Activated CD8-positive, alpha-beta memory T cell treated with anti-CD3 and anti-CD28 coated beads for 1 hour (primary cell): Measurements from ENCODE around the gene MYO3B.

Experiments used
- DNase-seq, 2 donors: peaks; one replicate each; pipeline ENCODE4 v3.0.0-alpha.2; 2020; ENCODE audit warnings: low read depth in 1 of 2; ENCODE audit errors: extremely low read depth in 1 of 2

Gene MYO3B

DNA sequence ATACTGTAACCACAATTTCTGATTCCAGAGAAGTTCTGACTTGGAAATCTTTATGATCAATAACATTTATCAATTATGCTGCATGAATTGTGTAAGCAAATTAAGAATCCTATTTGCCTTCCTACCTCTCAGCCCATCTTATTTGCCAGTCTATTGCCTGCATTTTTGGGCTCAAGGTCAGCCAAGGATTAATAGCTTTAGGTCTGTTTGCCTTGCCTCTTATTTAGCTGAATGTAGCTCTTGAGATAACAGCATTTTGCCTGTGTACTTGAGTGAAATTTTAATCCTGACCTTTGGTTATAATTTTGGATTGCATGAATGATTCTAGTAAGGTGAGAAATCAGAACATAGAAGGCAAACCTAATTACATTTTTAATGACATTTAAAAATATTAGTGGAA, 51.2 kb downstream of the MYO3B start:
- DNase-seq = no peak

- DNase-seq = no peak
Measured at GRCh38 chr2:170229744-170230143, 51.8 kb downstream of the MYO3B start.

DNA sequence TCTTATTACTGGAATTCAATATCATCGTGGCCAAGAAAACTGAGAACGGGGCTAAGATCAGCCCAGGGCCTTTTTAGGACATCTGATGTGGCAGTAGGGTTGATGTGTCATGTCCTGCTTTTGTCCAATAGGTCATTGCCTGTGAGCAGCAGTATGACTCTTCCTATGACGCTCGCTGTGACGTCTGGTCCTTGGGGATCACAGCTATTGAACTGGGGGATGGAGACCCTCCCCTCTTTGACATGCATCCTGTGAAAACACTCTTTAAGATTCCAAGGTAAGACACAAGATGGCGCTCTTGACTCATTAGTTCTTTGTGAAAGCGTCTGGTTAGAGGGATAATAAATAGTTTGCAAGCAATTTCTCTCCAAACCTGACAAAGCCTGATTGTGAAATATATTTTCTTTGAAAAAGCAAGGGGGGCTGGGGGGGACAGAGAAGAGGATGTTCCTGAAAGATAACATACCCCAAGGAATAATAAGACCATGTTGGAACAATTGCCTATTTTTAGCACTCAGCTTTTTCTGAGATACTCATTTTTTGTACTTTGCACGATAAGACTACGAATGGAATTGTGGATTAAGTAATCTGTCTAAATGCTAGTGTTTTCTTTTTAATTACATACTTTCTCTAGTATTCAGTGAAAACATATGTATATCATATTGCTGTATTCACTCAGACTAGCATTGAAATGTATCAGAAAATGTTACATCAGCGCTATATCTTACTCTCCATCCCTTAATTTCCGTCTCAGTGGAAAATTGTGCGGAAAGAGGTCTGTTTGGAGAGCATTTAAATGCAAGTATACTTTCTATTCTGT, 58.1 kb downstream of the MYO3B start:
- no peak for DNase-seq

DNA sequence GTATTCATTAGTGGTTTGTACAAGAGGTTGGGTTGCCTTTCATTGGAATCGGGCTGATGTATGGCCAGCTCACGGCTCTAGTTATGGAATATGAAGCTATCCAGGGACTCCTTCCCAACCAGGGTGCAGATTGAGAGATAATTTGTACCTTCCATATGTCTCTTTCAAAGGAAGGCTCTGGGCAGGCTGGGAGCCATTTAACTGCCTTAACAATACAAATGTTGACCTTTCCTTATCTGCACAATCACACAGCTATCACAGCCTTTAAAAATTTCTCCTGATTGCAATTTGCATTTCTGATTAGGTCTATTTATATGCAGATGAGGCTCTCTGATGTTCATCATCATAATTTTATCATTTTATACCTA, 58.7 kb downstream of the MYO3B start:
- no peak for DNase-seq

- DNase-seq = no peak
Measured at GRCh38 chr2:170237572-170238120, 59.7 kb downstream of the MYO3B start.

GRCh38 chr2:170238776-170239175, 60.8 kb downstream of the MYO3B start:
- DNase-seq = no peak

DNA sequence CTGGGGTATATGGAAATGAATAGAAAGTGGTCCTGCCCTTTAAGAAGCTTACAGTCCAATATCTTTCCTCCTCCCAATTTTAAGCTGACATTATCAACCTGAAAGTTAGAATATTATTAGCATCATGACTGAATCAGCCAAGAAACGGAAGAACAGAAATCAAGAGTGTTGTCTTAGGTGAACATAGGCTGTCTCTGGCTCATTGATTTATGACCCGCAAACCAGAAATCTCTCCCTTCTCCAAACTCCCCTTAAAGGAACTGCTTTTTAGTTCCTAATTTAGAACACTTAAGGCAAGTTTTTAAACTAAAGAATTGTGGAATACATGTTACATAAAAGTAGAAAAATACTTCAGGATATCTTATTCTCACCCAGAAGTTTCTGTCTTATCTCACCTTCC, 62.7 kb downstream of the MYO3B start:
- no peak for DNase-seq

DNA sequence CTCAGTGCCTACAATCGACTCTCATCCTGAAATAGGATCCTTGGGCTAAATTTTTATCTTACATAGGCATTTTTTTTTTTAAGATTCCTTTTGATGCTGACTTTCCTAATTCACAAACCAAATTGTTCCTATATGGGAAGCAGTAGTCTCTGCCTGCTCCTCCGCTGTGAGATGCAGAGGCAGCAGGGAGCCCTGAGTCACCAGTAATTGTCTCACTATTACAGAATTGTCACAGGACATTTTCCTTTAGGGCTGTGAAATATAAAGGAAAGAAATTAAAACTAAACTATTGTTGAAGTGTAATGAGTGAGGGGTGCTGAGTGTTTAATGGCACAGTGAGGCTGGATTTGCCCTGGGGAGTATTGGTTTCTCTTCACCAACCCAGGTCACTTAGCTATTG, 63.8 kb downstream of the MYO3B start:
- no peak for DNase-seq

GRCh38 chr2:170243118-170243837, 65.3 kb downstream of the MYO3B start:
- no peak for DNase-seq

DNA sequence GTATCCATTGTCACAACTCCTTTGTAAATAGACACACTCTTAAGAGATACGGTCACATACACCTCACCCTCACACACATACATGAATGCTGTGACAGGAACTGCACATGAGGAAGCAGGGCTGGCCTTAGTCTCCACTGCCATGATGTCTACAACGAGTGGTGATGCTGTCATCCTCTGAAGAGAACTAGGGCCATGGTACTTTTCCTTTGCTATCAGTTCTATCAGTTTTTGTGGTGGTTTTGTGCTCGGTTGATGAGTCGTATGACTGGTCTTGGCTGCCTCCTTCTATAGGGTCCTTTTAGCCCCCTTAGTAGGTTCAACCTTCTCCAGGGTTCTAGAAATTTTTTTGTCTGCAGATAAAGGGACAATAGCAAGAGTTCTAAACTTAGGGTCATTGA, 66.0 kb downstream of the MYO3B start:
- no peak for DNase-seq

DNA sequence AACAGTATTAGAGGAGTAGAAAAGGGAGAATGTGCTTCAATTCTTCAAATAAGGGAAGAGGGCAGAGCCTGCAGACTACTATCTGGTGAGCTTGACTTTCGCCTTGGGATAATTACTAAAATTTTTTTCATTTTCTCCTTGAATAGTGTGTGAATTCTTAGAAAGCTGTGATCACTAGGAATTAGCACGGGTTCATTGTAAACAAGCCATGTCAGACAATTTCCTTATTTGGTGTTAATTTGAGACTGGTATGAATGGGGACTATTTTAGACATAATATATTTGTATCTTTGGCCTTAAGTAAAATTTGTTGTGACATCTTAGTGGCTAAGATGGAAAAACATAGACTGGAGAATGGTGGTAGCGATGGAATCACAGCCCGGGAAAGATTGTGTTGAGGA, 66.6 kb downstream of the MYO3B start:
- DNase-seq = no peak

GRCh38 chr2:170245312-170245711, 67.4 kb downstream of the MYO3B start:
- no peak for DNase-seq

DNA sequence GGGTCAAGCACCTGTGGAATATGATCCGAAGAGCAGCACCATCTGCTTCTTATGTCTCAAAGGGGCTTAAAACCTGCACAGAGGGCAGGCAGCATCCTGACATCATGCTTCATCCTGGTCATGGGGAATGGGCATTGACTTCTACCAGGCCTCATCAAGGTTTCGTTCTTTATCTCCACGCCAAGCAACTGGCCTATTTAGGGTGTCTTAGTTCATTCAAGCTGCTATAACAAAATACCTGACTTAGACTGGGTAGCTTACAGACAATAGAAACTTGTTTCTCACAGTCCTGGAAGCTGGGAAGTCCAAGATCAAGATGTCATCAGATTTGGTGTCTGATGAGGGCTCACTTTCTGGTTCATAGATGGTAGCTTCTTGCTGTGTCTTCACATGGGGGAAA, 69.4 kb downstream of the MYO3B start:
- no peak for DNase-seq

DNA sequence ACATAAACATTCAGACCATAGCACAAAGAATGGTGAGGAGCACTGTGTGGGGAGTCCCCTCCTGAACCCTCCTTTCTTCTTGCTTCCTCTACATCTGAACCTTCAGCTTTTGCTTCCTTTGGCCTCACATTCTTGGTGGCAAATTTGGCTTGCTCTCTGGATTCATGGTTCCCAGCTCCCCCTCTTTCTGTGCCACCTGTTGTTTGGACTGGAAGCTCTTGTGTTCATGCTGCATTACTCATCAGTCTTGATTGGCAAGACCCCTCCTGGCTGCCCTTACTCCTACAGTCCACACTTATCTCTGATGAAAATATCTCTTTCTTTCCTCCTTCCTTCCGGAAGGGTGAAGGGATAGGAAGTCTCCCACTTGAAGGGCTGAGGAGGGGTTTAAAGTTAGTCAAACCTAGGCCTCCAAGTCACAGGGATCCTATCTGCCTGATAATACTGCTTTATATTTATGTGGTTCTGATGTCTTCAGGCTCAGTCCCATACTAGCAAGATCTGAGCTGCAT, 70.0 kb downstream of the MYO3B start:
- no peak for DNase-seq

DNA sequence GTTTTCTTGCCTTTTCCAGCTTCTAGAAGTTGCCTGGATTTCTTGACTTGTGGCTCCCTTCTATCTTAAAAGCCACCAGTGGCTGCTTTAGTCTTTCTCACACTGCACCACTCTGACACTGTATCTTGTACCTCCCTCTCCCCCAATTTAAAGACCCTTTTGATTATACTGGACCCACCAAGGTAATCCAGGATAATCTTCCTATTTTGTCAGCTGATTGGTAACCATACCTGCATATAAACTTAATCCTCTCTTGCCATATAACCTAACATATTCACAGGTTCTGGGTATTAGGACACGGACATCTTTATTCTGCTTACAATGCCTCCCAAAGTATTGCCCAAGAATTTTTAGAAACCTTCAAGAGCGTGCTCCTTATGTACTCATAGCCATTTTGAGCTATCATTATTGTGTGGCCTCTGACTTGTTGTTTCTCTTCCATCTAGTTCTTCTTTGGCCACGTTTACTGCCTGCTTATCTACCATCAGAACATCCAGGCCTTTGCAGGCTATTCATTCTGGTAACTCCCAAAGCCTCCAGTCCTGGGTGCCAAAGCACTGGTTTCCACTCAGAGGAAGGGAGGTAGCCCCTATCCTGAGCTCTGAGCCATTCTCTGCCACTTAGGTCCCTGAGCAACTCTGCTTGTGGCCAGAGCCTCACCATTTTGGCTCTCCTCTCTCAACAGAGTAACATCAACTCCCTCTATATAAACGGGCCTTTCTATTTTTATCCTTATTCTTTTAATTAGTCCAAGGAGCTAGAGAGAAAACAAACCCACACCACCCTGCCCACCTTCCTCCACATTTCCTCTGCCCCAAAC, 70.8 kb downstream of the MYO3B start:
- DNase-seq = no peak

DNA sequence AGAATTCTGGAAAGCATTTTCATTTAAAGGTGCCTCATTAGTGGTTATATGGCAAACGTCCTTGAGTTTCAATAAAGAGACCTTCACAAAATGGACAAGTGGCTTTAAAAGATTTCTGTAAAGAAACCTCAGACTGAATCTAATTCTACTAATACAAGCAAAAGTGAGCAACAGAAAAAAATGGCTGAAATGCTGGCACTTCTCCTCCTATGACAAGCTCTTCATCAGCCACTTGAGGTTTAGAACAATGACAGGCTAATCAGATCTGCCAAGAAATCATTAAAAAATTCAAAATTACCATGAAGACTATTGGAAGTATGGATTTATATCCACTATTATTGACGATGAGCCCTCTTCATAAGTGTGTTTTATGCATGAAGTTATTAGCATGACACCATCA, 71.8 kb downstream of the MYO3B start:
- DNase-seq = no peak

- DNase-seq = no peak
Measured at GRCh38 chr2:170250584-170250983, 72.6 kb downstream of the MYO3B start.

- no peak for DNase-seq
Measured at GRCh38 chr2:170252414-170252813, 74.5 kb downstream of the MYO3B start.

DNA sequence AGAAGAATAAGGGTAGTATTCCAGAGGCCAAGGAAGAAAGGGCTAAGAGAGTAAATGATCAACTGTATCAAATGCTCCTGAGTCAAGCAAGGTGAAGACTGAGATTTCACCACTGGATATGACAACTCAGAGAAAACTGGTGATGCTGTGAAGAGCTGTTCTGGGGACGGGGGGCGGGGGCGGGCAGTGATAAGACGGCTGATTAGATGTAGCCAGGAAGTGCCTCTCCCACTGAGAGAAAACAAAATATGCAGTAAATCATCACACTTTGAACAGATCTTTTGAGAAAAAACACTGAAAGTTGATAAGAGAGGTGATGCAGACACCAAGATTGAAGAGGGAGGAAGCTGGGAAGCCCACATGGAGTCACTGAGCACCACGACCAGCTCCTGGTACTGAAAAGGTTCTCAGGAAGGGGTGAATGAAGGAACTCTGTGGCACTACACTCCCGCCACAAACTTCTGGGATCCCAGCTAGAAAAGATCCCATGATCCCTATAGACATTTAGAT, 75.8 kb downstream of the MYO3B start:
- DNase-seq = no peak

GRCh38 chr2:170254293-170254732, 76.4 kb downstream of the MYO3B start:
- DNase-seq = no peak

DNA sequence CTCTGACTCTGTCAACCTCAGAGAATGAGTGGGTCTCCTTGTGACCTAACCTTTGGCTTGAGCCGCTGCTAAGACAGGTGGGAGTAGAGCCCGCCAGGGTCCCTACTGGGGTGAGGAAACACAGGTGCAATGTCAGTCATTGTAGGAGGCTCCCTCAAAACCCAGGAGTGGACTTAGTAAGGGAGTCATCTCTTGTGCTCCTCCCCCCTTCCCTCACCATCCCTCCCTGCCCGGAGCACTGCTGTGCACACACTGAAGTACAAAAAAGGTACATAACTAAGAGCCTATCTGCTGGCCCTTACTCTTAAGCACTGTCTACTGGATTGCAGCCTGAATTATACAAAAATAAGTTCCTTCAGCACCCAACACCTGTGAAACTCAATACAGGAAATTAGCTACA, 77.2 kb downstream of the MYO3B start:
- DNase-seq = no peak
